Measurements from ENCODE around the gene CDKL1. TPM values are rescaled to one million over a fixed set of nuclear protein-coding genes. Genes with fewer than 3 reads are reported as not detected.

Gene CDKL1
- total RNA-seq, 2 experiments from 2014 or later: 2.4 to 2.8 TPM

GRCh38 chr14:50410071-50410470 is 13.4 kb upstream of the CDKL1 start:
- H3K4me1 ChIP-seq (ENCODE audit: insufficient read depth, low read length): peaks cover 5% of the 10 kb centered on the region
- H3K9me3 Mint-ChIP-seq: peaks cover 10% of the 10 kb centered on the region
- POLR2A ChIA-PET: no interaction called here
- H3K4me3 Mint-ChIP-seq: no peak overlapping the region
- H3K27me3 Mint-ChIP-seq: no peaks in the 10 kb centered on the region
- CTCF ChIA-PET: no interaction called here
- intact Hi-C loops (cut with DNase I, micrococcal nuclease): no loop called here
- H3K27ac Mint-ChIP-seq: no peak overlapping the region
- no peak overlapping the region for H3K27ac ChIP-seq (ENCODE audit: low read depth in 1 of 2, low read length in 2 of 2)
- TF ChIP-seq CTCF (IDR thresholded peaks at IDR 0.05): no peak
- peaks cover 0 to 9% of the 10 kb centered on the region in 2 experiments for H3K9me3 ChIP-seq (ENCODE audit: control insufficient read depth in 1 of 2, insufficient read depth in 1 of 2, low read length in 2 of 2)
- H3K36me3 Mint-ChIP-seq (ENCODE audit: low read depth): peaks cover 23% of the 10 kb centered on the region
- no peaks in the 10 kb centered on the region for H3K27me3 ChIP-seq (ENCODE audit: control insufficient read depth in 1 of 2, insufficient read depth in 2 of 2, low read length in 2 of 2)
- no peak for DNase-seq
- H3K4me1 Mint-ChIP-seq (ENCODE audit: low read depth): no peaks in the 10 kb centered on the region
- no peaks in the 10 kb centered on the region for H3K36me3 ChIP-seq (ENCODE audit: insufficient read depth, low read length)
- ATAC-seq (ENCODE audit: poor library complexity): no peak
- H3K4me3 ChIP-seq (ENCODE audit: low read length): no peak overlapping the region

GRCh38 chr14:50407111-50407812 is 10.6 kb upstream of the CDKL1 start:
- ATAC-seq (ENCODE audit: poor library complexity) (no peak), DNase-seq (no peak)
- Histone ChIP-seq H3K27me3 (ENCODE audit: control insufficient read depth in 1 of 2, insufficient read depth in 2 of 2, low read length in 2 of 2) (no peaks in the 10 kb centered on the region), H3K27ac (ENCODE audit: low read depth in 1 of 2, low read length in 2 of 2) (no peak overlapping the region), H3K9me3 (ENCODE audit: control insufficient read depth in 1 of 2, insufficient read depth in 1 of 2, low read length in 2 of 2) (peaks cover 0 to 4% of the 10 kb centered on the region in 2 experiments), H3K4me3 (ENCODE audit: low read length) (no peak overlapping the region), H3K36me3 (ENCODE audit: insufficient read depth, low read length) (no peaks in the 10 kb centered on the region), H3K4me1 (ENCODE audit: insufficient read depth, low read length) (peaks cover 5% of the 10 kb centered on the region)
- POLR2A ChIA-PET: no interaction called here
- peaks cover 4% of the 10 kb centered on the region for H3K36me3 Mint-ChIP-seq (ENCODE audit: low read depth)
- TF ChIP-seq CTCF (IDR thresholded peaks at IDR 0.05): no peak
- no peak overlapping the region for H3K27ac Mint-ChIP-seq
- no peak overlapping the region for H3K4me3 Mint-ChIP-seq
- CTCF ChIA-PET: no interaction called here
- H3K4me1 Mint-ChIP-seq (ENCODE audit: low read depth): no peaks in the 10 kb centered on the region
- H3K9me3 Mint-ChIP-seq: peaks cover 7% of the 10 kb centered on the region
- intact Hi-C loops (cut with DNase I, micrococcal nuclease): loop anchor here in 1 of 2 experiments (5.0 kb wide), 1 partner anchor 70 kb away; no protein-coding TSS in a partner anchor
- H3K27me3 Mint-ChIP-seq: no peaks in the 10 kb centered on the region

GRCh38 chr14:50403419-50403818 is 6.7 kb upstream of the CDKL1 start:
- no peak for ATAC-seq (ENCODE audit: poor library complexity)
- Histone ChIP-seq H3K4me3 (ENCODE audit: low read length) (no peak overlapping the region), H3K4me1 (ENCODE audit: insufficient read depth, low read length) (peaks cover 5% of the 10 kb centered on the region), H3K9me3 (ENCODE audit: control insufficient read depth in 1 of 2, insufficient read depth in 1 of 2, low read length in 2 of 2) (no peaks in the 10 kb centered on the region), H3K36me3 (ENCODE audit: insufficient read depth, low read length) (no peaks in the 10 kb centered on the region), H3K27ac (ENCODE audit: low read depth in 1 of 2, low read length in 2 of 2) (no peak overlapping the region), H3K27me3 (ENCODE audit: control insufficient read depth in 1 of 2, insufficient read depth in 2 of 2, low read length in 2 of 2) (no peaks in the 10 kb centered on the region)
- ChIA-PET POLR2A (no interaction called here), CTCF (no interaction called here)
- Mint-ChIP-seq H3K27ac (no peak overlapping the region), H3K27me3 (no peaks in the 10 kb centered on the region), H3K9me3 (peaks cover 2% of the 10 kb centered on the region), H3K36me3 (ENCODE audit: low read depth) (no peaks in the 10 kb centered on the region), H3K4me1 (ENCODE audit: low read depth) (no peaks in the 10 kb centered on the region), H3K4me3 (no peak overlapping the region)
- TF ChIP-seq CTCF (IDR thresholded peaks at IDR 0.05): no peak
- intact Hi-C loops (cut with DNase I, micrococcal nuclease): no loop called here
- DNase-seq: no peak
